ENCODE measurements around the gene BABAM1. TPM values are rescaled to one million over a fixed set of nuclear protein-coding genes. Genes with fewer than 3 reads are reported as not detected.
"Not testable (repeated sequence)": the region's sequence is repeated elsewhere in the genome, so short reads cannot be mapped to it uniquely, and the experiment has no call there.

The BABAM1 gene
- total RNA-seq, 1 experiment from 2014 or later = 146 TPM

DNA sequence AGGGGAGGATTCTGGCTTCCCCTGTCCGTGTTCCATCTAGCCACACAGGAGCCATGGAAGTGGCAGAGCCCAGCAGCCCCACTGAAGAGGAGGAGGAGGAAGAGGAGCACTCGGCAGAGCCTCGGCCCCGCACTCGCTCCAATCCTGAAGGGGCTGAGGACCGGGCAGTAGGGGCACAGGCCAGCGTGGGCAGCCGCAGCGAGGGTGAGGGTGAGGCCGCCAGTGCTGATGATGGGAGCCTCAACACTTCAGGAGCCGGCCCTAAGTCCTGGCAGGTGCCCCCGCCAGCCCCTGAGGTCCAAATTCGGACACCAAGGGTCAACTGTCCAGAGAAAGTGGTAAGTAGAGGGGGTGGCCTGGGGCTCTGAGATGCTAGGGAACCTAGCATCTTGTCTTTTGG is 1.5 kb downstream of the BABAM1 start (continued):
- TF ChIP-seq FOXK1 (CRISPR knock-in tag; IDR thresholded peaks at IDR 0.05) (no peak), GTF2I (CRISPR knock-in tag; conservative IDR thresholded peaks at IDR 0.05) (no peak), CREM (CRISPR knock-in tag; IDR thresholded peaks at IDR 0.05) (no peak), JUN (CRISPR knock-in tag; IDR thresholded peaks at IDR 0.05) (no peak), NR2C2 (CRISPR knock-in tag; IDR thresholded peaks at IDR 0.05) (no peak), NR3C1 (CRISPR knock-in tag; conservative IDR thresholded peaks at IDR 0.05; ENCODE audit: low read depth) (no peak), FOXJ3 (CRISPR knock-in tag; IDR thresholded peaks at IDR 0.05; ENCODE audit: borderline replicate concordance) (no peak), NFYB (CRISPR knock-in tag; conservative IDR thresholded peaks at IDR 0.05; ENCODE audit: low read depth) (no peak)
- TF ChIP-seq, protein P1, sequence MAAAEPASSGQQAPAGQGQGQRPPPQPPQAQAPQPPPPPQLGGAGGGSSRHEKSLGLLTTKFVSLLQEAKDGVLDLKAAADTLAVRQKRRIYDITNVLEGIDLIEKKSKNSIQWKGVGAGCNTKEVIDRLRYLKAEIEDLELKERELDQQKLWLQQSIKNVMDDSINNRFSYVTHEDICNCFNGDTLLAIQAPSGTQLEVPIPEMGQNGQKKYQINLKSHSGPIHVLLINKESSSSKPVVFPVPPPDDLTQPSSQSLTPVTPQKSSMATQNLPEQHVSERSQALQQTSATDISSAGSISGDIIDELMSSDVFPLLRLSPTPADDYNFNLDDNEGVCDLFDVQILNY (CRISPR knock-in tag; IDR thresholded peaks at IDR 0.05) = no peak
- TF ChIP-seq, protein P2, sequence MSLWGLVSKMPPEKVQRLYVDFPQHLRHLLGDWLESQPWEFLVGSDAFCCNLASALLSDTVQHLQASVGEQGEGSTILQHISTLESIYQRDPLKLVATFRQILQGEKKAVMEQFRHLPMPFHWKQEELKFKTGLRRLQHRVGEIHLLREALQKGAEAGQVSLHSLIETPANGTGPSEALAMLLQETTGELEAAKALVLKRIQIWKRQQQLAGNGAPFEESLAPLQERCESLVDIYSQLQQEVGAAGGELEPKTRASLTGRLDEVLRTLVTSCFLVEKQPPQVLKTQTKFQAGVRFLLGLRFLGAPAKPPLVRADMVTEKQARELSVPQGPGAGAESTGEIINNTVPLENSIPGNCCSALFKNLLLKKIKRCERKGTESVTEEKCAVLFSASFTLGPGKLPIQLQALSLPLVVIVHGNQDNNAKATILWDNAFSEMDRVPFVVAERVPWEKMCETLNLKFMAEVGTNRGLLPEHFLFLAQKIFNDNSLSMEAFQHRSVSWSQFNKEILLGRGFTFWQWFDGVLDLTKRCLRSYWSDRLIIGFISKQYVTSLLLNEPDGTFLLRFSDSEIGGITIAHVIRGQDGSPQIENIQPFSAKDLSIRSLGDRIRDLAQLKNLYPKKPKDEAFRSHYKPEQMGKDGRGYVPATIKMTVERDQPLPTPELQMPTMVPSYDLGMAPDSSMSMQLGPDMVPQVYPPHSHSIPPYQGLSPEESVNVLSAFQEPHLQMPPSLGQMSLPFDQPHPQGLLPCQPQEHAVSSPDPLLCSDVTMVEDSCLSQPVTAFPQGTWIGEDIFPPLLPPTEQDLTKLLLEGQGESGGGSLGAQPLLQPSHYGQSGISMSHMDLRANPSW (CRISPR knock-in tag; conservative IDR thresholded peaks at IDR 0.05; ENCODE audit: low read depth) = no peak
- TF ChIP-seq, protein P3, sequence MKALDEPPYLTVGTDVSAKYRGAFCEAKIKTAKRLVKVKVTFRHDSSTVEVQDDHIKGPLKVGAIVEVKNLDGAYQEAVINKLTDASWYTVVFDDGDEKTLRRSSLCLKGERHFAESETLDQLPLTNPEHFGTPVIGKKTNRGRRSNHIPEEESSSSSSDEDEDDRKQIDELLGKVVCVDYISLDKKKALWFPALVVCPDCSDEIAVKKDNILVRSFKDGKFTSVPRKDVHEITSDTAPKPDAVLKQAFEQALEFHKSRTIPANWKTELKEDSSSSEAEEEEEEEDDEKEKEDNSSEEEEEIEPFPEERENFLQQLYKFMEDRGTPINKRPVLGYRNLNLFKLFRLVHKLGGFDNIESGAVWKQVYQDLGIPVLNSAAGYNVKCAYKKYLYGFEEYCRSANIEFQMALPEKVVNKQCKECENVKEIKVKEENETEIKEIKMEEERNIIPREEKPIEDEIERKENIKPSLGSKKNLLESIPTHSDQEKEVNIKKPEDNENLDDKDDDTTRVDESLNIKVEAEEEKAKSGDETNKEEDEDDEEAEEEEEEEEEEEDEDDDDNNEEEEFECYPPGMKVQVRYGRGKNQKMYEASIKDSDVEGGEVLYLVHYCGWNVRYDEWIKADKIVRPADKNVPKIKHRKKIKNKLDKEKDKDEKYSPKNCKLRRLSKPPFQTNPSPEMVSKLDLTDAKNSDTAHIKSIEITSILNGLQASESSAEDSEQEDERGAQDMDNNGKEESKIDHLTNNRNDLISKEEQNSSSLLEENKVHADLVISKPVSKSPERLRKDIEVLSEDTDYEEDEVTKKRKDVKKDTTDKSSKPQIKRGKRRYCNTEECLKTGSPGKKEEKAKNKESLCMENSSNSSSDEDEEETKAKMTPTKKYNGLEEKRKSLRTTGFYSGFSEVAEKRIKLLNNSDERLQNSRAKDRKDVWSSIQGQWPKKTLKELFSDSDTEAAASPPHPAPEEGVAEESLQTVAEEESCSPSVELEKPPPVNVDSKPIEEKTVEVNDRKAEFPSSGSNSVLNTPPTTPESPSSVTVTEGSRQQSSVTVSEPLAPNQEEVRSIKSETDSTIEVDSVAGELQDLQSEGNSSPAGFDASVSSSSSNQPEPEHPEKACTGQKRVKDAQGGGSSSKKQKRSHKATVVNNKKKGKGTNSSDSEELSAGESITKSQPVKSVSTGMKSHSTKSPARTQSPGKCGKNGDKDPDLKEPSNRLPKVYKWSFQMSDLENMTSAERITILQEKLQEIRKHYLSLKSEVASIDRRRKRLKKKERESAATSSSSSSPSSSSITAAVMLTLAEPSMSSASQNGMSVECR (CRISPR knock-in tag; IDR thresholded peaks at IDR 0.05; ENCODE audit: borderline replicate concordance) = no peak

DNA sequence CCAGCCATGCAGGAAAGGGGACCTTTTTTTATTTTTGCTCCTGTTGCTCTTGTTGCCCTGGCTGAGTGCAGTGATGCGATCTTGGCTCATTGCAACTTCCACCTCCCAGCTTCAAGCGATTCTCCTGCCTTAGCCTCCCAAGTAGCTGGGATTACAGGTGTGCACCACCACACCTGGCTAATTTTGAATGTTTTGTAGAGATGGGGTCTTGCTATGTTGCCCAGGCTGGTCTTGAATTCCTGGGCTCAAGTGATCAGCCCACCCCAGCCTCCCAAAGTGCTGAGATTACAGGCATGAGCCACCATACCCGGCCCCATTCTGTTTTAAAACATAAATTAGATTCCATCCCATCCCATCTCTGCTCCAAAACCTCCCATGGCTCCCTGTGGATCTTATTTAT is 7.6 kb downstream of the BABAM1 start:
- CTCF ChIA-PET; ATAC-seq; H3K4me3 Mint-ChIP-seq; H3K27me3 Mint-ChIP-seq (ENCODE audit: low read depth); H3K4me1 Mint-ChIP-seq; DNase-seq (ENCODE audit: low spot score); POLR2A ChIA-PET; H3K27ac Mint-ChIP-seq; H3K9me3 Mint-ChIP-seq: not testable (repeated sequence)
- H3K36me3 Mint-ChIP-seq = peaks cover 50% of the 10 kb centered on the region
- TF ChIP-seq ZNF121 (CRISPR knock-in tag; IDR thresholded peaks at IDR 0.05) = peak; percentile 30; the same call in 1 of the 2 replicates

DNA sequence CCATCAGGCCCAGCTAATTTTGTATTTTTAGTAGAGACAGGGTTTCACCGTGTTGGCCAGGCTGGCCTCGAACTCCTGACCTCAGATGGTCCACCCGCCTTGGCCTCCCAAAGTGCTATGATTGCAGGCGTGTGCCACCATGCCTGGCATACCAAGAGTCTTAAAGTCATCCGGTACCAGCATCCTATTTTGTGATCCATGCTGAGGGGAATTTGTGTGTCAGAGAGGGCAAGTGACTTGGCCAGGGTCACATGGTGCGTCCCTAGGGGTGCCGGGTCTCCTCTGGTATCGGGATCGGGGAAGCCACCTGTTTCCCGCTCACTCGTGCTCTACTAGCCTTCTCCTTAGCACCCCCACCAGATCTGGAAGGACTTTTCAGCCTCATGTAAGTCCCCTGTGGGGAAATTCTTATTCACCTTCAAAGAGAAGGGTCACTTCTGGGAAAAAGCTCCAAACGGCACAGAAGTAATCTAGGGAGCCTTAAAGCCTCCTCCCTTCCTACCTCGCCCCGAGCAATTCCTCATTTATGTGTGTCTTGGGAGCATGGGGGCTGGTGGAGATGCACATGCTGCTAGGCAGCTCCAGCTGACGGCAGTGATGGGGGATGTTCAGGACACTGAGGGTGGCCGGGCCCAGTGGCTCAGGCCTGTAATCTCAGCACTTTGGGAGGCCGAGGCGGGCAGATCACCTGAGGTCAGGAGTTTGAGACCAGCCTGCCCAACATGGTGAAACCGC is 8.4 kb downstream of the BABAM1 start:
- no peak for DNase-seq (ENCODE audit: low spot score)
- no peak for ATAC-seq
- no peaks in the 10 kb centered on the region for H3K27me3 Mint-ChIP-seq (ENCODE audit: low read depth)
- H3K9me3 Mint-ChIP-seq = no peaks in the 10 kb centered on the region
- TF ChIP-seq GTF2I (CRISPR knock-in tag; conservative IDR thresholded peaks at IDR 0.05) = no peak
- no peak for TF ChIP-seq ESRRA (CRISPR knock-in tag; IDR thresholded peaks at IDR 0.05; ENCODE audit: borderline replicate concordance)
- no peak for TF ChIP-seq ZNF121 (CRISPR knock-in tag; IDR thresholded peaks at IDR 0.05)
- TF ChIP-seq EMX1 (CRISPR knock-in tag; IDR thresholded peaks at IDR 0.05) = no peak
- TF ChIP-seq, protein P4, sequence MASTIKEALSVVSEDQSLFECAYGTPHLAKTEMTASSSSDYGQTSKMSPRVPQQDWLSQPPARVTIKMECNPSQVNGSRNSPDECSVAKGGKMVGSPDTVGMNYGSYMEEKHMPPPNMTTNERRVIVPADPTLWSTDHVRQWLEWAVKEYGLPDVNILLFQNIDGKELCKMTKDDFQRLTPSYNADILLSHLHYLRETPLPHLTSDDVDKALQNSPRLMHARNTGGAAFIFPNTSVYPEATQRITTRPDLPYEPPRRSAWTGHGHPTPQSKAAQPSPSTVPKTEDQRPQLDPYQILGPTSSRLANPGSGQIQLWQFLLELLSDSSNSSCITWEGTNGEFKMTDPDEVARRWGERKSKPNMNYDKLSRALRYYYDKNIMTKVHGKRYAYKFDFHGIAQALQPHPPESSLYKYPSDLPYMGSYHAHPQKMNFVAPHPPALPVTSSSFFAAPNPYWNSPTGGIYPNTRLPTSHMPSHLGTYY (CRISPR knock-in tag; IDR thresholded peaks at IDR 0.05) = no peak
- TF ChIP-seq NFYB (CRISPR knock-in tag; conservative IDR thresholded peaks at IDR 0.05; ENCODE audit: low read depth) = no peak
- no peak for TF ChIP-seq ZNF232 (CRISPR knock-in tag; IDR thresholded peaks at IDR 0.05)
- TF ChIP-seq JUN (CRISPR knock-in tag; IDR thresholded peaks at IDR 0.05) = no peak
- TF ChIP-seq TEAD4 (CRISPR knock-in tag; IDR thresholded peaks at IDR 0.05) = no peak
- TF ChIP-seq, protein P5, sequence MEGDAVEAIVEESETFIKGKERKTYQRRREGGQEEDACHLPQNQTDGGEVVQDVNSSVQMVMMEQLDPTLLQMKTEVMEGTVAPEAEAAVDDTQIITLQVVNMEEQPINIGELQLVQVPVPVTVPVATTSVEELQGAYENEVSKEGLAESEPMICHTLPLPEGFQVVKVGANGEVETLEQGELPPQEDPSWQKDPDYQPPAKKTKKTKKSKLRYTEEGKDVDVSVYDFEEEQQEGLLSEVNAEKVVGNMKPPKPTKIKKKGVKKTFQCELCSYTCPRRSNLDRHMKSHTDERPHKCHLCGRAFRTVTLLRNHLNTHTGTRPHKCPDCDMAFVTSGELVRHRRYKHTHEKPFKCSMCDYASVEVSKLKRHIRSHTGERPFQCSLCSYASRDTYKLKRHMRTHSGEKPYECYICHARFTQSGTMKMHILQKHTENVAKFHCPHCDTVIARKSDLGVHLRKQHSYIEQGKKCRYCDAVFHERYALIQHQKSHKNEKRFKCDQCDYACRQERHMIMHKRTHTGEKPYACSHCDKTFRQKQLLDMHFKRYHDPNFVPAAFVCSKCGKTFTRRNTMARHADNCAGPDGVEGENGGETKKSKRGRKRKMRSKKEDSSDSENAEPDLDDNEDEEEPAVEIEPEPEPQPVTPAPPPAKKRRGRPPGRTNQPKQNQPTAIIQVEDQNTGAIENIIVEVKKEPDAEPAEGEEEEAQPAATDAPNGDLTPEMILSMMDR (IDR thresholded peaks at IDR 0.05) = no peak
- TF ChIP-seq ZNF396 (CRISPR knock-in tag; IDR thresholded peaks at IDR 0.05; ENCODE audit: borderline replicate concordance) = no peak
- TF ChIP-seq, protein P6, sequence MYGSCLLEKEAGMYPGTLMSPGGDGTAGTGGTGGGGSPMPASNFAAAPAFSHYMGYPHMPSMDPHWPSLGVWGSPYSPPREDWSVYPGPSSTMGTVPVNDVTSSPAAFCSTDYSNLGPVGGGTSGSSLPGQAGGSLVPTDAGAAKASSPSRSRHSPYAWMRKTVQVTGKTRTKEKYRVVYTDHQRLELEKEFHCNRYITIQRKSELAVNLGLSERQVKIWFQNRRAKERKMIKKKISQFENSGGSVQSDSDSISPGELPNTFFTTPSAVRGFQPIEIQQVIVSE (CRISPR knock-in tag; IDR thresholded peaks at IDR 0.05; ENCODE audit: borderline replicate concordance) = no peak
- no peak overlapping the region; the same call in 1 of the 2 replicates for H3K27ac Mint-ChIP-seq
- H3K4me3 Mint-ChIP-seq = no peak overlapping the region
- CTCF ChIA-PET = no interaction called here
- no peaks in the 10 kb centered on the region for H3K4me1 Mint-ChIP-seq
- peaks cover 43% of the 10 kb centered on the region for H3K36me3 Mint-ChIP-seq
- POLR2A ChIA-PET = no interaction called here

All from WTC11 (cell line).